Measurements from ENCODE around the gene TRIP12.

The TRIP12 gene

DNA sequence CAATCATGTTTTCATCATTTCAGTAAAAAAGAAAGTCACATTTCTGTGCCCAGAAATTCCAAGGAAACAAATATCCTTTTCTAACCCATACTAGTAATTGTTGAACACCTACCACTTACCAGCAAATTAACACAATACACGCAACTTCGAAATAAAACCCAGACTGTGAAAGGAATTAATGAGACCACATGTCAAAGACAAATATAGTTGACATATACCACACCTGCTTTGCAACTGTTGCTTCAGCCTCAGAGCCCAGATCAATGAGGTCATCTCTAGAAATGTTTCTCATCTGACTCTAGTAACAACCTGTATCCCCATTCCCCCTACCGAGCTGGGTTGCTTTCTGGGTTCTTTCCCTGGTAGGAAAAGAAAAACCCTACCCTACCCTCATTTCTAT, 52.6 kb downstream of the TRIP12 start:
- no peaks in the 10 kb centered on the region for H4K20me1 ChIP-seq (ENCODE audit: control insufficient read depth, insufficient read depth, low read depth, low read length)
- H3K36me3 ChIP-seq (ENCODE audit: control insufficient read depth, low read length) = peaks cover 32% of the 10 kb centered on the region
- peaks cover 71% of the 10 kb centered on the region for H3K79me2 ChIP-seq (ENCODE audit: control insufficient read depth, low read length)
- H3F3A ChIP-seq (ENCODE audit: control insufficient read depth, insufficient read depth) = no peaks in the 10 kb centered on the region
- TF ChIP-seq EZH2phosphoT487 (IDR thresholded peaks at IDR 0.05; ENCODE audit: borderline replicate concordance, low read length) = no peak
- TF ChIP-seq, protein P1, sequence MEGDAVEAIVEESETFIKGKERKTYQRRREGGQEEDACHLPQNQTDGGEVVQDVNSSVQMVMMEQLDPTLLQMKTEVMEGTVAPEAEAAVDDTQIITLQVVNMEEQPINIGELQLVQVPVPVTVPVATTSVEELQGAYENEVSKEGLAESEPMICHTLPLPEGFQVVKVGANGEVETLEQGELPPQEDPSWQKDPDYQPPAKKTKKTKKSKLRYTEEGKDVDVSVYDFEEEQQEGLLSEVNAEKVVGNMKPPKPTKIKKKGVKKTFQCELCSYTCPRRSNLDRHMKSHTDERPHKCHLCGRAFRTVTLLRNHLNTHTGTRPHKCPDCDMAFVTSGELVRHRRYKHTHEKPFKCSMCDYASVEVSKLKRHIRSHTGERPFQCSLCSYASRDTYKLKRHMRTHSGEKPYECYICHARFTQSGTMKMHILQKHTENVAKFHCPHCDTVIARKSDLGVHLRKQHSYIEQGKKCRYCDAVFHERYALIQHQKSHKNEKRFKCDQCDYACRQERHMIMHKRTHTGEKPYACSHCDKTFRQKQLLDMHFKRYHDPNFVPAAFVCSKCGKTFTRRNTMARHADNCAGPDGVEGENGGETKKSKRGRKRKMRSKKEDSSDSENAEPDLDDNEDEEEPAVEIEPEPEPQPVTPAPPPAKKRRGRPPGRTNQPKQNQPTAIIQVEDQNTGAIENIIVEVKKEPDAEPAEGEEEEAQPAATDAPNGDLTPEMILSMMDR (IDR thresholded peaks at IDR 0.05; ENCODE audit: low read depth, low read length, poor library complexity, severe bottlenecking) = no peak
- no peaks in the 10 kb centered on the region for H3K9me2 ChIP-seq (replicated peaks; ENCODE audit: control insufficient read depth, low read length)
- no peak overlapping the region for H3K27ac ChIP-seq (ENCODE audit: low read depth, low read length)
- H3K4me2 ChIP-seq (ENCODE audit: low read length) = no peak overlapping the region
- H3K27me3 ChIP-seq (ENCODE audit: control insufficient read depth, low read length) = no peaks in the 10 kb centered on the region
- H3K9me3 ChIP-seq (ENCODE audit: control insufficient read depth, insufficient read depth, low read length) = no peaks in the 10 kb centered on the region
- H3K4me3 ChIP-seq (ENCODE audit: low read length) = no peak overlapping the region
- peaks cover 6% of the 10 kb centered on the region for H3K4me1 ChIP-seq (ENCODE audit: control insufficient read depth, low read length)

DNA sequence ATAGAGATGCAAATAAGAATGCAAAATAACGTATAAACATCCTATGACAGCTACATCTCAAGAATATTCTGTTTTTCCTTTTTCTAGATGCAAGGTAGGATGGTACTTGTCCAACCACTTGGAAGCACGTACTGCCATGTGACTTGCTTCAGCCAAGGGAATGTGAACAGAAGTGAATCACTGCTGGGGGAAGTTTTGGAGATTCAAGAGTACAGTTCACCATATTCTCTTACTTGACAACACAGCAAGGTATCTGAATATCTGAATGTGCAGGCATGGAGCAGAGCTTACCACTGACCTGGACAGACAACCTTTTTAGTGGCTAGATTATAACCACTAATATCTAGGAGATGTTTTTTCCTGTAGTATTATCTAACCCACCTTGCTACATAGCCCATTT, 53.0 kb downstream of the TRIP12 start:
- H4K20me1 ChIP-seq (ENCODE audit: control insufficient read depth, insufficient read depth, low read depth, low read length) = no peaks in the 10 kb centered on the region
- peaks cover 32% of the 10 kb centered on the region for H3K36me3 ChIP-seq (ENCODE audit: control insufficient read depth, low read length)

DNA sequence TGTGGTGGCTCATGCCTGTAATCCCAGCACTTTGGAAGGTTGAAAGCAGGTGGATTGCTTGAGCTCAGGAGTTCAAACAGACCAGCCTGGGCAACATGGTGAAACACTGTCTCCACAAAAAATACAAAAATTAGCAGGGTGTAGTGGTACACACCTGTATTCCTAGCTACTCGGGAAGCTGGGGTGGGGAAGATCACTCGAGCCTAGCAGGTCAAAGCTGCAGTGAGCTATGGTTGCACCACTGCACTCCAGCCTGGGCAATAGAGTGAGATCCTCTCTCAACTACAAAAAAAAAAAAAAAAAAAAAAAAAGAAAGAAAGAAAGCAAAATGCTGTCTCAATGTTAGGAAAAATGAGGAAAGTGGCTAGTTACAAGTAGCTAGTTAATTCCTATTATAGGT, 56.8 kb downstream of the TRIP12 start:
- no peaks in the 10 kb centered on the region for H3K9me2 ChIP-seq (replicated peaks; ENCODE audit: control insufficient read depth, low read length)
- no peaks in the 10 kb centered on the region for H3F3A ChIP-seq (ENCODE audit: control insufficient read depth, insufficient read depth)
- H3K4me1 ChIP-seq (ENCODE audit: control insufficient read depth, low read length) = no peaks in the 10 kb centered on the region
- no peaks in the 10 kb centered on the region for H3K9me3 ChIP-seq (ENCODE audit: control insufficient read depth, insufficient read depth, low read length)
- H3K4me3 ChIP-seq (ENCODE audit: low read length) = no peak overlapping the region
- H3K4me2 ChIP-seq (ENCODE audit: low read length) = no peak overlapping the region
- H4K20me1 ChIP-seq (ENCODE audit: control insufficient read depth, insufficient read depth, low read depth, low read length) = no peaks in the 10 kb centered on the region
- H3K27me3 ChIP-seq (ENCODE audit: control insufficient read depth, low read length) = no peaks in the 10 kb centered on the region
- H3K36me3 ChIP-seq (ENCODE audit: control insufficient read depth, low read length) = peaks cover 11% of the 10 kb centered on the region; the same call in 1 of the 2 replicates
- peaks cover 69% of the 10 kb centered on the region for H3K79me2 ChIP-seq (ENCODE audit: control insufficient read depth, low read length)
- TF ChIP-seq, protein P1 (IDR thresholded peaks at IDR 0.05; ENCODE audit: low read depth, low read length, poor library complexity, severe bottlenecking) = no peak
- no peak for TF ChIP-seq EZH2phosphoT487 (IDR thresholded peaks at IDR 0.05; ENCODE audit: borderline replicate concordance, low read length)
- no peak overlapping the region for H3K27ac ChIP-seq (ENCODE audit: low read depth, low read length)

More for the DNA sequence above, 53.0 kb downstream of the TRIP12 start:
- no peak overlapping the region for H3K4me2 ChIP-seq (ENCODE audit: low read length)
- no peaks in the 10 kb centered on the region for H3K9me3 ChIP-seq (ENCODE audit: control insufficient read depth, insufficient read depth, low read length)
- H3K4me1 ChIP-seq (ENCODE audit: control insufficient read depth, low read length) = peaks cover 6% of the 10 kb centered on the region
- no peaks in the 10 kb centered on the region for H3F3A ChIP-seq (ENCODE audit: control insufficient read depth, insufficient read depth)
- TF ChIP-seq, protein P1 (IDR thresholded peaks at IDR 0.05; ENCODE audit: low read depth, low read length, poor library complexity, severe bottlenecking) = no peak
- TF ChIP-seq EZH2phosphoT487 (IDR thresholded peaks at IDR 0.05; ENCODE audit: borderline replicate concordance, low read length) = no peak
- peaks cover 74% of the 10 kb centered on the region for H3K79me2 ChIP-seq (ENCODE audit: control insufficient read depth, low read length)
- no peaks in the 10 kb centered on the region for H3K27me3 ChIP-seq (ENCODE audit: control insufficient read depth, low read length)
- no peak overlapping the region for H3K4me3 ChIP-seq (ENCODE audit: low read length)
- H3K27ac ChIP-seq (ENCODE audit: low read depth, low read length) = no peak overlapping the region
- H3K9me2 ChIP-seq (replicated peaks; ENCODE audit: control insufficient read depth, low read length) = no peaks in the 10 kb centered on the region
